ENCODE data around the gene IQGAP3.

The IQGAP3 gene

DNA sequence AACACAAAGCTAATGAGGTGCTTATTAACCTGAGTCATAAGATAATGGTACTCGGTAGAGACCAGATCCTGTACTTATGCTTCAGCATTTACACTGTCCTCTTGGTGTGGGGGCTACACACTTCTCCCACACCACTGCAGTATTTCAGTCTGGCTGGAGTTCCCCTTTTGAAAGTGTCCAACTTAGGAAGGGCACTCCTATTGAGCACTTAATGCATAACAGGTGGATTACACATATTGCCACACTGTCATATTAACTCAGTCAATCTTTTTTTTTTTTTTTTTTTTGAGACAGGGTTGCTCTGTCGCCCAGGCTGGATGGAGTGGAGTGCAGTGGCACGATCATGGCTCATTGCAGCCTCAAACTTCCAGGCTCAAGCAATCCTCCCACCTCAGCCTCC, 27.4 kb upstream of the IQGAP3 start:
- no peak overlapping the region for H3K4me3 ChIP-seq
- TF ChIP-seq, protein P1, sequence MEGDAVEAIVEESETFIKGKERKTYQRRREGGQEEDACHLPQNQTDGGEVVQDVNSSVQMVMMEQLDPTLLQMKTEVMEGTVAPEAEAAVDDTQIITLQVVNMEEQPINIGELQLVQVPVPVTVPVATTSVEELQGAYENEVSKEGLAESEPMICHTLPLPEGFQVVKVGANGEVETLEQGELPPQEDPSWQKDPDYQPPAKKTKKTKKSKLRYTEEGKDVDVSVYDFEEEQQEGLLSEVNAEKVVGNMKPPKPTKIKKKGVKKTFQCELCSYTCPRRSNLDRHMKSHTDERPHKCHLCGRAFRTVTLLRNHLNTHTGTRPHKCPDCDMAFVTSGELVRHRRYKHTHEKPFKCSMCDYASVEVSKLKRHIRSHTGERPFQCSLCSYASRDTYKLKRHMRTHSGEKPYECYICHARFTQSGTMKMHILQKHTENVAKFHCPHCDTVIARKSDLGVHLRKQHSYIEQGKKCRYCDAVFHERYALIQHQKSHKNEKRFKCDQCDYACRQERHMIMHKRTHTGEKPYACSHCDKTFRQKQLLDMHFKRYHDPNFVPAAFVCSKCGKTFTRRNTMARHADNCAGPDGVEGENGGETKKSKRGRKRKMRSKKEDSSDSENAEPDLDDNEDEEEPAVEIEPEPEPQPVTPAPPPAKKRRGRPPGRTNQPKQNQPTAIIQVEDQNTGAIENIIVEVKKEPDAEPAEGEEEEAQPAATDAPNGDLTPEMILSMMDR (IDR thresholded peaks at IDR 0.05): no peak
- no peak for DNase-seq (ENCODE audit: low spot score)

DNA sequence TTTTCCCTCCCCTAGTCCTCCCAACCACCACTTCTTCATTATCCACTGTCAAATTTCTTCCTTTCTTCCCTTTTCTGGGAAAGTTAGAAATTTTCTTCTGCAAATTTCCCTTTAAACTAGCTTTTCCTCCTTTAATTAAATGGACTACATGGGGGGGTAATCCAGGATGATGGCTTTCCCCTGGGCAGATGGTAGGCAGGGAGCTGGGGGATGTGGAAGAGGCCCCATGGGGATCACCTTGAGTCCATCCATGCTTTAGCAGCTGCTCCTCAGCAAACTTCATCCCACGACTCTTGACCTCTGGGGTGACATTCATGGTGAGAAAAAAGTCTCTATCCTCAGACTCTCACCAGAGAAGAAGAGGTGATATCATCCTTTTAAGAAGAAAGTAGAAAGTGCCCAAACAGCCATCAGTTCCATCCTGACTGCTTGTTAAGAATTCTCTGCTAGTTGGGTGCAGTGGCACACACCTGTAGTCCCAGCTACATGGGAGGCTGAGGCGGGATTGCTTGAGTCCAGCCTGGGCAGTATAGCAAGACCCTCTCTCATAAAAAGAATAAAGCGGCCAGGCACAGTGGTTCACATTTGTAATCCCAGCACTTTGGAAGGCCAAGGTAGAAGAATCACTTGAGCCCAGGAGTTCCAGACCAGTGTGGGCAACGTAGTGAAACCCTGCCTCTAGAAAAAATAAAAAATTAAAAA, 26.5 kb upstream of the IQGAP3 start:
- TF ChIP-seq, protein P1 (IDR thresholded peaks at IDR 0.05): no peak
- DNase-seq (ENCODE audit: low spot score): no peak
- Histone ChIP-seq H3K27ac (no peak overlapping the region), H3K4me3 (no peak overlapping the region)

More for the DNA sequence above, 27.4 kb upstream of the IQGAP3 start:
- H3K27ac ChIP-seq: no peak overlapping the region

DNA sequence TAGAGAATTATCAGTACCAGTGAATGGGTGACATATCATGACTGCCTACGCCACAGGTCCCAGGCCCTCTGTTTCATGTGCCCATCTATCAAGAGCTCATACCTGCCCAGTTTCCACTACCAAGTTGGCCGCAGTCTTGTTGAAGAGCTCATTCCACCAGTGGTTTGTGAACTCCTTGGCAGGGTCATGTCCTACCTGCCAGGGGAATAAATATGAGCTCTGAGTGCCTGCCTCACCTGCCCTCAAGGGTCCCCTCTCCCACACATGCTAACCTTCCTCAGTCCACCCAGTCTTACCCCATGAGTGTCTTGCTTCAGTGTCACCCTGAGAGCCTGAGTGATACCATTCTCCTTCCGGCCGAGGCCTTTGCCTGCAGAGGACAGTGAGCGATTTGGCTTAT, 25.8 kb upstream of the IQGAP3 start:
- no peak overlapping the region for H3K27ac ChIP-seq
- DNase-seq (ENCODE audit: low spot score): no peak
- TF ChIP-seq, protein P1 (IDR thresholded peaks at IDR 0.05): no peak
- H3K4me3 ChIP-seq: no peak overlapping the region

DNA sequence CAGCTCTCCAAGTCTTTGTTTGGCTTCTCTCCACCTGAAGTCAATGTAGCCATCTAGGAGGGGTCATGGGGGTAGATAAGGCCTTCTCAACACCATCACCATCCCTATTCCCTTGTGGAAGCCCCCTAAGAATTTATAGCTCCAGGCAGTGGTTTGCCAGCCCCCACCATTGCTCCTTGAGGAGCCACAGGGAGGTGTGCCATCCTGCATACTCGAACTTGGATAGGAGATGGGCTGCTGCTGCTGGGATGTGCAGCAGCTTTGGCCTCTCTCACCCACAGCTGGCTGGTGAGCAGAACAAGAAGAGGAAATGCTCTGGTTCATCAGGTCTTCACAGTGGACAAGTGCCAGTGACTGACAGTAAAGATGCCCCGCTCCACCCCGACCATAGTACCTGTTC, 24.1 kb upstream of the IQGAP3 start:
- Histone ChIP-seq H3K4me3 (no peak overlapping the region), H3K27ac (no peak overlapping the region)
- TF ChIP-seq, protein P1 (IDR thresholded peaks at IDR 0.05): no peak
- no peak for DNase-seq (ENCODE audit: low spot score)

DNA sequence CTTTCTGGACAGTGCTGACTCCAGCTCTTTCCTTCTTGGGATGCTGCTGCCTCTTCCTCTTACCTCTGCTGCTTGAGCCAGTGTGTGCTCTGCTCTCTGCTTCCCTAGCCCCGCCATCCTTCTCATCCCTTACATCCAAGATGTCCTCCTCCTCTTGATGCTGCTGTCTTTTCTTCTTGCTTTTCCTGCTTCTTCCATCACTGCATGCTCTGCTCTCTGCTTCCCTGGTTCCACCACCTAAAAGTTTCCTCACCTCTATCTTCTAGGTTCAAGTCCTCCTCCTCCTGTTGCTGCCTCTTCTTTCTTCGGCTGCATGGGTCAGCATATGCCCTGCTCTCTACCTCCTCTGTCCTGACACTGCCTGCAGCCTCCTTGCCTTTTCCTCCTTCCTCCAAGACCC, 22.7 kb upstream of the IQGAP3 start:
- no peak overlapping the region for H3K4me3 ChIP-seq
- TF ChIP-seq, protein P1 (IDR thresholded peaks at IDR 0.05): no peak
- no peak overlapping the region for H3K27ac ChIP-seq
- DNase-seq (ENCODE audit: low spot score): no peak

GRCh38 chr1:156594190-156594589, 21.8 kb upstream of the IQGAP3 start:
- Histone ChIP-seq H3K4me3 (no peak overlapping the region), H3K27ac (no peak overlapping the region)
- TF ChIP-seq, protein P1 (IDR thresholded peaks at IDR 0.05): no peak
- no peak for DNase-seq (ENCODE audit: low spot score)

GRCh38 chr1:156593661-156593989, 21.3 kb upstream of the IQGAP3 start:
- H3K27ac ChIP-seq: no peak overlapping the region
- H3K4me3 ChIP-seq: no peak overlapping the region
- TF ChIP-seq, protein P1 (IDR thresholded peaks at IDR 0.05): no peak
- no peak for DNase-seq (ENCODE audit: low spot score)

Data from coronary artery (tissue), 2 donors.